GM18502 (cell line): ENCODE results near the gene UBALD2.
"Not testable (repeated sequence)": the region's sequence is repeated elsewhere in the genome, so short reads cannot be mapped to it uniquely, and the experiment has no call there.

ENCODE experiments used
- ATAC-seq: cut with Tn5 transposase; IDR thresholded peaks from one replicate; pipeline ENCODE4 v1.9.1; 2021; ENCODE audit warnings: mild to moderate bottlenecking; ENCODE audit not compliant: unreplicated experiment, poor library complexity

UBALD2 gene

GRCh38 chr17:76262732-76263344, 2.3 kb upstream of the UBALD2 start:
- no peak for ATAC-seq

DNA sequence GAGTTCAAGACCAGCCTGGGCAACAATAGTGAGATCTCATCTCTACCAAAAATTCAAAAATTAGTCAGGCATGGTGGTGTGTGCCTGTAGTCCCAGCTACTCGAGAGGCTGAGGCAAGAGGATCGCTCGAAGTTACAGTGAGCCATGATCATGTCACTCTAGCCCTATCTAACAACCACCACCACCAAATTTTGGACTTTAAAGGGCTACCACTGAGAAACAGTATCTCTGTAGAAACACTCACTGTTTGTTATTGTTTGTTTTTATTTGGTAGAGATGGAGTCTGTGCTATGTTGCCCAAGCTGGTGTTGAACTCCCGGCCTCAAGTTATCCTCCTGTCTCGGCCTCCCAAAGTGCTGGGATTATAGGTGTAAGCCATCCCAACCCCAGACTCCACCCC, 1.3 kb upstream of the UBALD2 start:
- no peak for ATAC-seq

DNA sequence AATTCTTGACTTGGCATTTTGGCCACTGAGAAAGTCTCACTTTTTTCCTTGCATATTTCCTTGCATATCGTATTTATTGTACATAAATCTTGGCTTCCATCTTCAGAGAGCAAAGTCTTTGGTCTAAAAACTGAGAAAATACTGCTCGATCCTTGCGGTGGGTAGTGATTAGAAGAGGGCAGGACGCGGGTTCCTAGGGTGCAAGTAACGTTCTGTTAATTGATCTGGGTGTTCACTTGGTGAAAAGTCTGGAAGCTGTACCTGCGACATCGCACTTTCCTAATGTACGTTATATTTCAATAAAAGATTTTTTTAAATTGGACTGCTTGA, 758 bp upstream of the UBALD2 start:
- ATAC-seq, result peak; percentile 1

- no peak for ATAC-seq
Measured at GRCh38 chr17:76265624-76266243, 586 bp downstream of the UBALD2 start.

DNA sequence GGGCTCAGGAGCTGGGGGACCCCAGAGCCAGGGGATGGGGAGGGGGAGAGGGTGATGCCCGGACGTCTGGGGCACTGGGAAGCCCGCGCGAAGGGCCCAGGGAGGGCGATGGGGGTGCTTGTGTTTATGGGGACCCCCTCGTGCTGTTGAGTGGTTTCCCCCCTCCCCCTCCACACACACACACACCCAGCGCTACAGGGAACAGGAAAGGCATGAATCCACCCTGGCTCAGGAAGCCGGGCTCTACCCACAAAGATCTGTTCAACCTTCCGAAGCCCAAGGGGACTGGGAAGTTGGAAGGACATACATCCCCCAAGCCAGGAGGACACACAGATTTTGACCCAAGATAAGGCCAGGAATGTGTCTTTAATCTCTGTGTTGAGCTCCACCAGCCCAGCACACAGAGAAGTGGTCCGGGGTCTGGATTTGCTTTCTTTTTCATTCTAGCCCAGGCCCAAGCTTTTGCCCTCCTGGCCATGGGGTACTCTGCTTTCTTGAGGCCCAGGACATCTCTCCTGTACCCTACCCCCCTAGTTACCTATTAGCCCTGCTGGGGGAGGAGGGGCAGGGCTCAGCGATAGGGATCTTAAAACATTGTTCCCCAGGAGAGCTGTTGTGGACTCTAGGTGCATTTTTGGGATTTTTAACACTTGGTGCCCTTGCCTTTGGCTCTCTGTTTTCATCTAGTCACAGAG, 1.2 kb downstream of the UBALD2 start:
- no peak for ATAC-seq

- no peak for ATAC-seq
Measured at GRCh38 chr17:76267051-76267576, 2.0 kb downstream of the UBALD2 start.

- not testable (repeated sequence) for ATAC-seq
Measured at GRCh38 chr17:76267581-76268001, 2.4 kb downstream of the UBALD2 start.

- ATAC-seq, result no peak
Measured at GRCh38 chr17:76268015-76268749, 3.0 kb downstream of the UBALD2 start.

GRCh38 chr17:76268991-76269981, 4.1 kb downstream of the UBALD2 start:
- ATAC-seq, result no peak

GRCh38 chr17:76270127-76270592, 5.0 kb downstream of the UBALD2 start:
- no peak for ATAC-seq

DNA sequence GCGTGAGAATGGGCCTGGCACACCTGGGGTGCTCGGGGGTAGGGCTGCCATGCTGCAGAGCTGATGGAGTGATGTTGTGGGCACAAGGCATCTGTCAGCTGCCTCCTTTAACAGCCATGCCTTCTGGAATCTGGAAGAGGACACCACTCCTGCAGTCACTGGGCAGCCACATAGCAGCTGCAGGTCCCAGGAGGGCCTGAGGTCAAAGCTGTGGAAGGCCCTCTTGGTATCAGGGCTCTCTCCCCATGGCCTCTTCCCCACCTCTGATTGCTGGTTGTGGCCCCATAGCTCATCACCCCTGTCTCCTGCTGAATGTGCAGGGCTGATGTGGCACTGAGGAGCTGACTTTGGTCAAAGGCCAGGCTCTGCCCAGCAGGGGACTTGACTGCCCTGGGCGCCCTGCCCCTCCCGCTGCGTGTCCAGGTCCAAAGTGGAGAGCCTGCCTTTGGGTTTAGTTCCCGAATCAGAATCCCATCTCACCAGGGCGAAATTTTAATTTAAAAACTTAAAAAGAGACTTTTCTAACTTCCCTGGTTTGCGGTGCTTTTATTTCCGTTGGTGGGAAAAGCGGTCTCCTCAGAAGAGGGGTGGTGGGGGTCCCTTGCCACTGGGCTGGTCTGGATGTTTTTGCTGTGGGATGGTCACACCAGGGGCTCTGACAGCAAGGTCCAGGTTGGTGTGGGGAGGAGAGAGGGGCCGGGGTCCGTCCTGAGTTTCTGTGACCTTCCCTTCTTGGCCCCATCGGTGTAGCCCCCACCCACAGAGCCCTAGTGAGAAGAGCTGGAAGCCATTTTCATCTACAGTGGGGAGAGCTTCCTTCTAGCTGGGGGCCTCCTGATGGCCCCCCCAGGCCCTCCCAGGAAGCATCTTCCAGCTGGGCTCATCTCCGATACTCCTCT, 5.9 kb downstream of the UBALD2 start:
- no peak for ATAC-seq

- peak; percentile 51 for ATAC-seq
Measured at GRCh38 chr17:76271669-76272540, 6.8 kb downstream of the UBALD2 start.

GRCh38 chr17:76272541-76273444, 7.6 kb downstream of the UBALD2 start:
- peak; percentile 21 for ATAC-seq

DNA sequence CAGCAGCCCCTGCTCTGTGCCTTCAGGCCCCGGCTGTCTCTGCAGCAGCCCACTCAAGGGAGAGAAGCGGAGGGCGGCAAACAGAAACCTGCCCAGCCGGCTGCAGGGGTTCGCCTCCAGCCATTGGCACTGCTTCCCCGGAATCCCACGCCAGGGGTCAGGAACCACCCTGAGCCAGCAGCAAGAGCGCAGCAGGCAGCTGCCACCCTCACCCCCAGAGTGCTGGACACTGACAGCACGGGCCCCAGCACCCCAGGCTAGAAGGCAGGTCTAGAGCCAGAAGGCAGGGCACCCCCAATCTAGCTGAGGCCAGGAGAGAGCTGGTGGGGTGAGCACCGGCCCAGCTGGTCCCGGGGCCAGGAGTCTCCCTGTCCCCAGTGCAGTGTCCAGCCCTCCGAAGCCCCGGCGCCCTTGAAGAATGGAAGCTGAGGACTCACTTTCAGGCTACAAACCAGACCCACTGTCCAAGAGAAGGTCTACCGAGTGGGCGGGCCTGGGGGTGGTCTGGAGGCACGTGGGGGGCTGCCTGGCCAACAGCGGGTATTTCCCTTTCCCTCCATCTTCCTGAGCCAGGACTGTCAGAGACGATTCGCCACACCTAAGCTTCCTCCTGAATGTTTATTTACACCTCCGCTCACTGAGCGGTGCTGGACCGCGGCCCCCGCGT, 8.4 kb downstream of the UBALD2 start:
- ATAC-seq, result no peak

GRCh38 chr17:76274112-76274956, 9.2 kb downstream of the UBALD2 start:
- no peak for ATAC-seq
